Activated CD8-positive, alpha-beta memory T cell treated with anti-CD3 and anti-CD28 coated beads, Interleukin-2, amount 10 ng/mL, durations not matched to agents 7 days and 5 days (primary cell): ENCODE results near the gene FBXO42. TPM values are rescaled to one million over a fixed set of nuclear protein-coding genes. Genes with fewer than 3 reads are reported as not detected.
A peak's percentile ranks its signal among the peaks of the same experiment; 100 is the strongest.
"Not testable (repeated sequence)": the region's sequence is repeated elsewhere in the genome, so short reads cannot be mapped to it uniquely, and the experiment has no call there.

Source experiments
- ATAC-seq: fragments of 150-1000 bp; cut with Tn5 transposase; one replicate; pipeline ENCODE4 v1.10.0; 2021; ENCODE audit warnings: moderate library complexity
- CTCF ChIA-PET: fragments of 350-600 bp; sonication (Branson Sonifier 250); formaldehyde crosslinking; loops from one replicate; lab custom pipeline; 2021; ENCODE audit warnings: antibody characterized with exemption; lab: Charles Lee
- DNase-seq: peaks from one replicate; pipeline ENCODE4 v3.0.0-alpha.2; 2020
- H3K27ac Mint-ChIP-seq: one replicate; pipeline ENCODE4 v1.8.0; 2021; ENCODE audit warnings: mild to moderate bottlenecking, mixed read lengths
- H3K27me3 Mint-ChIP-seq: one replicate; pipeline ENCODE4 v1.8.0; 2021; ENCODE audit warnings: mixed read lengths
- H3K36me3 Mint-ChIP-seq: one replicate; pipeline ENCODE4 v1.8.0; 2021; ENCODE audit warnings: mild to moderate bottlenecking, mixed read lengths
- H3K4me1 Mint-ChIP-seq: one replicate; pipeline ENCODE4 v1.8.0; 2021; ENCODE audit warnings: mixed read lengths
- H3K4me3 Mint-ChIP-seq: one replicate; pipeline ENCODE4 v1.8.0; 2021; ENCODE audit warnings: mild to moderate bottlenecking, moderate library complexity, mixed read lengths
- H3K9me3 Mint-ChIP-seq: one replicate; pipeline ENCODE4 v1.8.0; 2022; ENCODE audit warnings: low read depth, mixed read lengths
- total RNA-seq, 2 experiments: library from RNA; stranded (reverse); gene quantifications; one replicate each; pipeline ENCODE4 v1.2.3, GENCODE V29; 2021

FBXO42 gene
- total RNA-seq, 2 experiments from 2014 or later = 17.6 to 19.7 TPM

DNA sequence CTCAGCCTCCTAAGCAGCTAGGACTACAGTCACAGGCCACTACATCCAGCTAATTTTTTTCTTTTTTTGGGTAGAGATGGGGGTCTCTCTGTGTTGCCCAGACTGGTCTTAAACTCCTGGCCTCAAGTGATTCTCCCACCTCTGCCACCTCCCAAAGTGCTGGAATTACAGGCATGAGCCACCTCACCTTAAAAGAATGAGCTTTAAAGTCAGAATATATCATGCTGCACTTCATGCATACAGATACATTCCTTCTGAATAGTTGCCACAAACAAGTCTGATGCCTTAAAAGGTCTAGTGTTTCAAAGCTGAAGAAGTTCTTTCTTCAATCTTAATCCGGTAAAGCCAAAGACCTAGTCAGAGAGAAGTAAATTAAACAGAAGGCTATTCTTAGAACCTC lies 91.5 kb downstream of the FBXO42 start:
- ATAC-seq = no peak
- CTCF ChIA-PET = interaction anchor here (0.5 kb wide), 1 partner anchor 446 kb away, joined by 4 read pairs; no protein-coding TSS in a partner anchor
- Mint-ChIP-seq H3K4me1 (no peaks in the 10 kb centered on the region), H3K9me3 (no peaks in the 10 kb centered on the region), H3K4me3 (no peak overlapping the region), H3K27me3 (no peaks in the 10 kb centered on the region), H3K27ac (no peak overlapping the region), H3K36me3 (no peaks in the 10 kb centered on the region)
- DNase-seq = no peak

GRCh38 chr1:16258591-16259135 lies 93.6 kb downstream of the FBXO42 start:
- no peaks in the 10 kb centered on the region for H3K9me3 Mint-ChIP-seq

GRCh38 chr1:16257968-16258367 lies 94.3 kb downstream of the FBXO42 start:
- CTCF ChIA-PET = interaction anchor here (1.0 to 1.9 kb wide), 3 partner anchors 8 to 179 kb away, joined by 3 to 4 read pairs (median 4); no protein-coding TSS in a partner anchor

More at GRCh38 chr1:16258591-16259135, 93.6 kb downstream of the FBXO42 start:
- CTCF ChIA-PET = interaction anchor here (1.0 to 1.9 kb wide), 3 partner anchors 9 to 180 kb away, joined by 3 to 4 read pairs (median 4); no protein-coding TSS in a partner anchor
- Mint-ChIP-seq H3K27ac (no peak overlapping the region), H3K4me3 (no peak overlapping the region), H3K36me3 (peaks cover 5% of the 10 kb centered on the region), H3K4me1 (peaks cover 7% of the 10 kb centered on the region), H3K27me3 (no peaks in the 10 kb centered on the region)
- ATAC-seq (no peak), DNase-seq (no peak)

GRCh38 chr1:16257556-16257955 lies 94.7 kb downstream of the FBXO42 start:
- ATAC-seq, H3K9me3 Mint-ChIP-seq, DNase-seq, H3K4me3 Mint-ChIP-seq, H3K4me1 Mint-ChIP-seq, H3K36me3 Mint-ChIP-seq, H3K27me3 Mint-ChIP-seq, H3K27ac Mint-ChIP-seq: not testable (repeated sequence)
- CTCF ChIA-PET = interaction anchor here (1.0 to 1.9 kb wide), 3 partner anchors 8 to 179 kb away, joined by 3 to 4 read pairs (median 4); no protein-coding TSS in a partner anchor

More at GRCh38 chr1:16257968-16258367, 94.3 kb downstream of the FBXO42 start:
- H3K27ac Mint-ChIP-seq = no peak overlapping the region
- no peaks in the 10 kb centered on the region for H3K9me3 Mint-ChIP-seq
- ATAC-seq = no peak
- no peak overlapping the region for H3K4me3 Mint-ChIP-seq
- H3K36me3 Mint-ChIP-seq = peaks cover 5% of the 10 kb centered on the region
- H3K4me1 Mint-ChIP-seq = peaks cover 7% of the 10 kb centered on the region
- DNase-seq = no peak
- H3K27me3 Mint-ChIP-seq = no peaks in the 10 kb centered on the region

- DNase-seq (no peak), ATAC-seq (no peak)
- peaks cover 7% of the 10 kb centered on the region for H3K36me3 Mint-ChIP-seq
- no peaks in the 10 kb centered on the region for H3K27me3 Mint-ChIP-seq
- no peaks in the 10 kb centered on the region for H3K9me3 Mint-ChIP-seq
- CTCF ChIA-PET = no interaction called here
- peaks cover 7% of the 10 kb centered on the region for H3K4me1 Mint-ChIP-seq
- H3K4me3 Mint-ChIP-seq = no peak overlapping the region
- no peak overlapping the region for H3K27ac Mint-ChIP-seq
Measured at GRCh38 chr1:16256478-16256877, 95.8 kb downstream of the FBXO42 start.

GRCh38 chr1:16254263-16254928 lies 97.9 kb downstream of the FBXO42 start:
- Mint-ChIP-seq H3K27me3 (no peaks in the 10 kb centered on the region), H3K36me3 (peaks cover 12% of the 10 kb centered on the region), H3K27ac (no peak overlapping the region), H3K9me3 (no peaks in the 10 kb centered on the region), H3K4me3 (no peak overlapping the region), H3K4me1 (peaks cover 14% of the 10 kb centered on the region)
- ATAC-seq (no peak), DNase-seq (no peak)
- CTCF ChIA-PET = interaction anchor here (0.7 to 1.4 kb wide), 3 partner anchors 10 to 175 kb away, joined by 3 to 6 read pairs (median 5); no protein-coding TSS in a partner anchor

DNA sequence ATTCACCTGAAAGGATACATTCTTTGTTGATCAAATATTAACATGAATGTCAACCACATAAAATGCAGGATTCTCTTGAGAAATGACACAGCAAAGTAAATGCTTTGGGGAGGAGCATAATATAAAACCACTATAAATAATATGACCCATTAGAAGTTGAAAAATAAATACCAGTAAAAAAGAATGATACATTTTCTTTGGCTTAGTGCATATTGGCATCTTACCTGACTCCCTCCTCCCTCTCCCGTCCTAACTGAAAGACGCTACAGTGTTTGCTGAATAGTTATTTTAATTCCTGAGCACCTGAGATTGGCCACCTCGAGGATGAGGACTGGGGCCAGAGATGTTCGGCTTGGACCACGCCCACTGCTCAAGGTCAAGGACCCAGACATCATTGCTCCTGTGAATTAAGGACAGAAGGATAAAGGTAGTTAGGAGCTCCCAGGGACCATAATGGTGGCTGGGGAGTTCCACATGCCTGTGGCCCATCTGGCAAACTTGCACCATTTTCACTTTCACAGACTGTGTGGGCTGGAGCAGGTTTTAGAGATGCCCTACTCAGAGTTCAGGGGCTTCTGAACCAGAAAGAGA lies 98.9 kb downstream of the FBXO42 start:
- Mint-ChIP-seq H3K4me1 (peaks cover 18% of the 10 kb centered on the region), H3K36me3 (peaks cover 15% of the 10 kb centered on the region), H3K9me3 (no peaks in the 10 kb centered on the region), H3K27ac (no peak overlapping the region), H3K4me3 (no peak overlapping the region), H3K27me3 (no peaks in the 10 kb centered on the region)
- DNase-seq (no peak), ATAC-seq (no peak)
- CTCF ChIA-PET = interaction anchor here (0.7 kb wide), 1 partner anchor 64 kb away, joined by 3 read pairs; no protein-coding TSS in a partner anchor

DNA sequence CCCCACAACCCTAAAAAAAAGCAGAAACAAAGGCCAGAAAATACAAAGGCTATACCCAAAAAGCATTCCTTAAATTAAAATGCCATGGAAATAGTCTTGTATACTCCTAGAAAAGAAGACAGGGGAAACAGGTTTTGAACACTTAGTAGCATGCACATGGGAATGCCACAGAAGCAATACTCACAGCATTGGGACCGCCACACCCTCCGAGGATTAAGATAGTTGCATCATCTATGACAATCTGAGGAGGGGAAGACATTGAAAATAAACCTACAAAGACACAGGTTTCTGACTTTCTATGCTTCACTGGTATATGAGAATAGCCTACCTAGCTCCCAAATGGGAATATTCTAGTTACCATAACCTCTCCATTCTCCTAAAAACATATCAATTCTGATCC lies 99.4 kb downstream of the FBXO42 start:
- Mint-ChIP-seq H3K27ac (no peak overlapping the region), H3K4me1 (peaks cover 18% of the 10 kb centered on the region), H3K27me3 (no peaks in the 10 kb centered on the region), H3K4me3 (no peak overlapping the region), H3K9me3 (no peaks in the 10 kb centered on the region), H3K36me3 (peaks cover 15% of the 10 kb centered on the region)
- ATAC-seq (no peak), DNase-seq (no peak)
- CTCF ChIA-PET = no interaction called here

DNA sequence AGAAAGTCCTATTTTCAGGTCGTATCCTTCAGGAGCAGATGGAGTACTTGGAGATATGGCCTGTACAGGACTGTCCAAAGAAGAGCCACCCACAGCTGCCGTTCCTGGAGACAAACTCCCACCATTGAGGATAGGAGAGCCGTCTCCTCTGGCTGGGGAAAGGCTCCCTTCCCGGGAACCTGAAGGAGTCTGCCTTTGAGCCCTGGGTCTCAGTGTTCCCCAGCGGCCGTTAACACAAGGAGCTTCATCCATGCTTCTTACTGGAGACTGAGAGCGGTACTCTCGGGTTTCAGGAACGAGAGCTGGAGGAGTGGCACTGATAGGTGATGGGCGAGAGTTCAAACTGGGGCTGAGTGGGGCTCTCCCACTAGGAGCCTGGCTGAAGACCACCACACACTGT lies 100.9 kb downstream of the FBXO42 start:
- peaks cover 18% of the 10 kb centered on the region for H3K4me1 Mint-ChIP-seq
- H3K27ac Mint-ChIP-seq = no peak overlapping the region
- peaks cover 15% of the 10 kb centered on the region for H3K36me3 Mint-ChIP-seq

GRCh38 chr1:16250524-16251251 lies 101.6 kb downstream of the FBXO42 start:
- Mint-ChIP-seq H3K9me3 (no peaks in the 10 kb centered on the region), H3K4me3 (no peak overlapping the region), H3K27ac (no peak overlapping the region), H3K36me3 (peaks cover 15% of the 10 kb centered on the region), H3K27me3 (no peaks in the 10 kb centered on the region), H3K4me1 (peaks cover 18% of the 10 kb centered on the region)
- CTCF ChIA-PET = no interaction called here
- no peak for DNase-seq
- no peak for ATAC-seq

More for the DNA sequence above, 100.9 kb downstream of the FBXO42 start:
- Mint-ChIP-seq H3K4me3 (no peak overlapping the region), H3K9me3 (no peaks in the 10 kb centered on the region), H3K27me3 (no peaks in the 10 kb centered on the region)
- DNase-seq (no peak), ATAC-seq (no peak)
- CTCF ChIA-PET = no interaction called here

GRCh38 chr1:16249596-16250241 lies 102.6 kb downstream of the FBXO42 start:
- CTCF ChIA-PET = interaction anchor here (0.9 to 3.1 kb wide), 7 partner anchors 9 to 171 kb away, joined by 3 to 11 read pairs (median 3); no protein-coding TSS in a partner anchor
- H3K27ac Mint-ChIP-seq = no peak overlapping the region
- ATAC-seq = no peak
- H3K4me3 Mint-ChIP-seq = no peak overlapping the region
- H3K4me1 Mint-ChIP-seq = peaks cover 15% of the 10 kb centered on the region
- H3K27me3 Mint-ChIP-seq = no peaks in the 10 kb centered on the region
- DNase-seq = no peak
- H3K9me3 Mint-ChIP-seq = no peaks in the 10 kb centered on the region
- peaks cover 10% of the 10 kb centered on the region for H3K36me3 Mint-ChIP-seq

DNA sequence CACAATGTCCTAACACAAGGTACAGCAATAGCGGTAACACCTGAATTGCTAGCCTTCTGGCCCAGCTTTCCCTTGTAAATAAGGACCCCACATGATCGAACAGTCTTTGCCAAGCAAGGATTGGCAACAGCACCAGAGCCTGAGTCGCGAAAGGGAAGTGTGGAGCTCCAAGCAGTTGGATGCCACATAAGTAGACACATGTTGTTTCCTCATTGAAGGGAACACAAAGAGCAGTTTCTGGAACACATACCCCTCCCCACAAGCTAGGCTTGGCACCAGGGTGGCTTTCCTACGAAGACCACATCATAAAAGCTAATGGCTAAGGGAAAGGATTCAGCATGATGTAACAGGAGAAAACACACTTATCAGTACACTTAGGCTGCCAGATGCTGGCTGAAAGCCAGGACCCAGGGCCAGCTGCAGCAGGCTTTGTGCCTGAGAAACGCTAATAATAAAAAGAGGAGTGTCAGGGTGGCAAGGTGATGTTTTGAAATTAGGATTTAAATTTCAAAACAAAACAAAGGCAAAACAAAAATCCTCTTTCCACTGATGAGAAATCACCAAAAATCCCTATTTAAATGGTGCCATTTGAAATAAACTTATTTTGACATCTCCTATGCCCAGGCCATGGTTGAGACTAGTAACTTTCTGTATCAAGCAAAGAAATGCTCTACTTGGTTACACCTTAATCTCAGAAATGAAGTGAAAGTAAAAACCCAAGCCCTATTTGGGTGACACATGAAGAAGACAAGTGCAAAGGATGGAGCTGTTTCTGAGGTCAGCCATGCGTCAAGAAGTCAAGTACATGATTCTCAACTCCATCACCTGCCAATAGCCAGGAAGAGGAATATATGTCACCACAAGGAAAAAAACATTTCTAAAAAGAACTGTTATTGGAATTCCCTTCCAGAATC lies 103.4 kb downstream of the FBXO42 start:
- H3K4me3 Mint-ChIP-seq = no peak overlapping the region
- CTCF ChIA-PET = interaction anchor here (0.9 to 3.1 kb wide), 9 partner anchors 9 to 170 kb away, joined by 3 to 11 read pairs (median 4); no protein-coding TSS in a partner anchor
- H3K4me1 Mint-ChIP-seq = peaks cover 14% of the 10 kb centered on the region
- ATAC-seq (peak; percentile 48), DNase-seq (no peak)
- H3K9me3 Mint-ChIP-seq = no peaks in the 10 kb centered on the region
- H3K36me3 Mint-ChIP-seq = peaks cover 10% of the 10 kb centered on the region
- no peaks in the 10 kb centered on the region for H3K27me3 Mint-ChIP-seq
- peak overlapping the region; percentile 21 for H3K27ac Mint-ChIP-seq
